ENCODE measurements around the gene UCP3. TPM values are rescaled to one million over a fixed set of nuclear protein-coding genes. Genes with fewer than 3 reads are reported as not detected.

UCP3 gene
- total RNA-seq, 2 donors from 2014 or later, result 1.6 to 2.3 TPM

DNA sequence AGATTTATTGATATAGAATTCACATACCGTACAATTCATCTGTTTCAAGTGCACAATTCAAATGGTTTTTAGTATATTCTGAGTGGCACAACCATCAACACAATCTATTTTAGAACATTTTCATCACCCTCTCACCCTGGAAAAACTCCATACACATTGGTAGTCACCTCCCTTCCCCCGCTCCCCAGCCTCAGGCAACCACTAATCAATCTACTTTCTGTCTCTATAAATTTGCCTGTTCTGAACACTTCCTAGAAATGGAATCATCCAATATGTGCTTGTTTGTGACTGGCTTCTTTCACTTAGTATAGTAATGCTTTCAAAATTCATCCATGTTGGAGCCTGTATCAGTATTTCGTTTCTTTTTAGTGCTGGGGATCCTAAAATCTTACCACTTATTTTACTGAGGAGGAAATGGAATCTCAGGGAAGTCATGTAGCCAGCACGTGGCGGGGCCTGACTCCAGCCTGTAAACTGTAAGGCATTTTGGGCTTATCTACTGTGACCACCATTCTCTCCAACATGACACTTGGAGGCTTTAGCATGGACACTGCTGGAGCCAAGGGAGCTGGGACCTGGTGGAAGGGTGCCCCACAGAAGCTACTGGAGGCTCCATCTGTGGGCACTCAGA is 905 bp upstream of the UCP3 start:
- TF ChIP-seq, protein P1, sequence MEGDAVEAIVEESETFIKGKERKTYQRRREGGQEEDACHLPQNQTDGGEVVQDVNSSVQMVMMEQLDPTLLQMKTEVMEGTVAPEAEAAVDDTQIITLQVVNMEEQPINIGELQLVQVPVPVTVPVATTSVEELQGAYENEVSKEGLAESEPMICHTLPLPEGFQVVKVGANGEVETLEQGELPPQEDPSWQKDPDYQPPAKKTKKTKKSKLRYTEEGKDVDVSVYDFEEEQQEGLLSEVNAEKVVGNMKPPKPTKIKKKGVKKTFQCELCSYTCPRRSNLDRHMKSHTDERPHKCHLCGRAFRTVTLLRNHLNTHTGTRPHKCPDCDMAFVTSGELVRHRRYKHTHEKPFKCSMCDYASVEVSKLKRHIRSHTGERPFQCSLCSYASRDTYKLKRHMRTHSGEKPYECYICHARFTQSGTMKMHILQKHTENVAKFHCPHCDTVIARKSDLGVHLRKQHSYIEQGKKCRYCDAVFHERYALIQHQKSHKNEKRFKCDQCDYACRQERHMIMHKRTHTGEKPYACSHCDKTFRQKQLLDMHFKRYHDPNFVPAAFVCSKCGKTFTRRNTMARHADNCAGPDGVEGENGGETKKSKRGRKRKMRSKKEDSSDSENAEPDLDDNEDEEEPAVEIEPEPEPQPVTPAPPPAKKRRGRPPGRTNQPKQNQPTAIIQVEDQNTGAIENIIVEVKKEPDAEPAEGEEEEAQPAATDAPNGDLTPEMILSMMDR (IDR thresholded peaks at IDR 0.05), result no peak
- no peak for TF ChIP-seq POLR2A (IDR thresholded peaks at IDR 0.05)
- intact Hi-C loops (cut with DNase I), result no loop called here
- no peaks in the 10 kb centered on the region for H3K4me1 ChIP-seq
- H3K4me3 ChIP-seq, result no peak overlapping the region
- H3K36me3 ChIP-seq (replicated peaks in 1 of 2; ENCODE audit: insufficient read depth in 1 of 2, low read depth in 2 of 2), result no peaks in the 10 kb centered on the region
- H3K9me3 ChIP-seq, result no peaks in the 10 kb centered on the region
- no peak for ATAC-seq
- 90 to 93% methylated on average over 5 of the region's 5 CpGs for WGBS, 2 donors
- no peak for DNase-seq
- H3K27ac ChIP-seq, result no peak overlapping the region
- no peaks in the 10 kb centered on the region for H3K27me3 ChIP-seq

DNA sequence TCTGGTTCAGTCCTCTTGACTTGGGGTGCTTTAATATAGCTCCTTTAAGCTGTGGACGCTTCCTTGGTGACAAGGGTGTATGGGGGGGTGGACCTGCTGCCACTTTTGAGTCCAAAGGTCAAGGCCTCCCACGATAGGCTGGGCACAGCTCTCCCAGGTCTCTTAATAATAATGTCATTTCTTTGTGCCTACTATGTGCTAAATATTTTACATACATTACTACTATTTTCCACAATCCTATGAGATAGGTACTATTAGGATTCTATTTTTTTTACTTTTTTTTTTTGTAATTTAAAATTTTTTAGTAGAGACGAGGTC is 304 bp upstream of the UCP3 start:
- intact Hi-C loops (cut with DNase I), result no loop called here
- no peak for ATAC-seq
- Histone ChIP-seq H3K27me3 (no peaks in the 10 kb centered on the region), H3K4me1 (no peaks in the 10 kb centered on the region), H3K36me3 (replicated peaks in 1 of 2; ENCODE audit: insufficient read depth in 1 of 2, low read depth in 2 of 2) (no peaks in the 10 kb centered on the region), H3K27ac (no peak overlapping the region), H3K4me3 (no peak overlapping the region), H3K9me3 (no peaks in the 10 kb centered on the region)
- WGBS, 2 donors, result 54 to 59% methylated on average over 3 of the region's 3 CpGs
- TF ChIP-seq POLR2A (IDR thresholded peaks at IDR 0.05), result no peak
- TF ChIP-seq, protein P1 (IDR thresholded peaks at IDR 0.05), result no peak
- no peak for DNase-seq

DNA sequence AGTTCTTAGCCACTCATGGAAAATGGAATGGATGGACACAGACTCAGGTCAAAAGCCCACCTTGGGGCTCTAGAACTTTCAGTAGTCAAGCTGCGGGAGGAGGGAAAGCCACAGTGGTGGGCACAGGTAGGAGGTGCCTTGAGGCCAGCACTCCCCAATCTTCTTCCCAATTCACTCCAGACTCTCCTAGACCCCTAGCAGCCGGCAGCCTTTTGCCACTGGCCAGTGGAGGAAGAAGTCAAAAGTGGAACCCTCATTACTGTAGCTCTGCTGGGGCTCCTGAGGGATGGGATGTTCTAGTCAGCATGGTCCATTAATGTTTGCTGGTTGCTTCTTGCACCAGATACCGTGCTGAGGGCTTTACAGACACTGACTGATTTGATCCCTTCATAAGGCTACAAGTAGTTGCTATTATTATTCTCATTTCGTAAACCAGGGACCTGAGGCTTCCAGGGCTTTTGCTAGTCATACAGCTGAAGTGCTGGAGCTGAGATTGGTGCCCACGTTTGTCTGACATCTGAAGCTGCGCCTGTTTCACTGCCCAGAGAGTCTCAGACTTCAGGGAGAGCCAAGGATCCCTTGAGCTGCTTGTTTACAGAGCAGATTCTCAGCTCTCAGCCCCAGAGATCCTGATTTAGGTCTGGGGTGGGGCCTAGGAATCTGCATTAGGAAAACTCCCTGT is 1.1 kb downstream of the UCP3 start:
- ATAC-seq (no peak), DNase-seq (no peak)
- no peak overlapping the region for H3K27ac ChIP-seq
- no peaks in the 10 kb centered on the region for H3K4me1 ChIP-seq
- TF ChIP-seq, protein P1 (IDR thresholded peaks at IDR 0.05), result no peak
- TF ChIP-seq POLR2A (IDR thresholded peaks at IDR 0.05), result no peak
- H3K9me3 ChIP-seq, result no peaks in the 10 kb centered on the region
- H3K4me3 ChIP-seq, result no peak overlapping the region
- WGBS, 2 donors, result 85 to 88% methylated on average over 6 of the region's 6 CpGs
- no peaks in the 10 kb centered on the region for H3K36me3 ChIP-seq (replicated peaks in 1 of 2; ENCODE audit: insufficient read depth in 1 of 2, low read depth in 2 of 2)
- H3K27me3 ChIP-seq, result no peaks in the 10 kb centered on the region
- intact Hi-C loops (cut with DNase I), result no loop called here

DNA sequence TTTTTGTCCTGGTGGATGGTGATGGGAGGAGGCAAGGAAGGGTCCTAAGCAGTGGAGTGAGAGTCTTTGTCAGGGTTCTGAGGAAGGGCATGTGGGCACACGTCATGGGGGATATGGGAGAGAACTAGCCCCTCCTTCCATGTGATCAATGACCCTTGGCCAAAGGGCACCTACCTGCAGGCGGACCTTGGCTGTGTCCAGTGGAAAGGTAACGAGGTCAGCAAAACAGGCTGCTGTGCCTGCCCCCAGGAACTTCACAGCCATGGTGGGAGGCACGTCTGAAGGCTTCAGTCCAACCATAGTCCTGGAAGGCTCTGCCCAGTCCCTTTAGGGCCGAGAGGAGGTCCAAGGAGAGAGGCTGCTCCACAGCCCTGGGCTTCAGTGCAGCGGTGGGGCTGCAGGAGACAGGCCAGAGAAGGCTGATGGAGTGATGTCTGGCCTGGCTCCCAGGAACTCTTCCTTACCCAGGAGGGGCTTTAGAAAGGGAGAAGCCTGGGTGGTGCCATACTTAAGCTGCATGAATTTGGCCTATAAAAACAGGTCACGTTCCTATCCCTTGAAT is 2.1 kb downstream of the UCP3 start:
- intact Hi-C loops (cut with DNase I), result no loop called here
- H3K9me3 ChIP-seq, result no peaks in the 10 kb centered on the region
- DNase-seq (no peak), ATAC-seq (no peak)
- H3K27ac ChIP-seq, result no peak overlapping the region
- no peak overlapping the region for H3K4me3 ChIP-seq
- 76 to 77% methylated on average over 7 of the region's 7 CpGs for WGBS, 2 donors
- H3K36me3 ChIP-seq (replicated peaks in 1 of 2; ENCODE audit: insufficient read depth in 1 of 2, low read depth in 2 of 2), result no peaks in the 10 kb centered on the region
- no peaks in the 10 kb centered on the region for H3K27me3 ChIP-seq
- H3K4me1 ChIP-seq, result no peaks in the 10 kb centered on the region
- TF ChIP-seq POLR2A (IDR thresholded peaks at IDR 0.05), result no peak
- TF ChIP-seq, protein P1 (IDR thresholded peaks at IDR 0.05), result no peak
